Neuron (in vitro differentiated cells): Measurements from ENCODE around the gene ASIP.
"Not testable (repeated sequence)": the region's sequence is repeated elsewhere in the genome, so short reads cannot be mapped to it uniquely, and the experiment has no call there.

ENCODE experiments used
- H2AFZ ChIP-seq: one replicate; pipeline ENCODE4 v1.6.1; 2013; ENCODE audit warnings: low read depth, mild to moderate bottlenecking, inconsistent platforms, low read length, moderate library complexity
- H3K27me3 ChIP-seq: one replicate; pipeline ENCODE4 v1.6.1; 2013; ENCODE audit warnings: low read length; ENCODE audit not compliant: insufficient read depth
- H3K36me3 ChIP-seq: one replicate; pipeline ENCODE4 v1.6.1; 2013; ENCODE audit warnings: low read length; ENCODE audit not compliant: insufficient read depth
- H3K4me1 ChIP-seq: one replicate; pipeline ENCODE4 v1.6.1; 2013; ENCODE audit warnings: low read length; ENCODE audit not compliant: insufficient read depth
- H3K4me3 ChIP-seq: 2 replicates; pipeline ENCODE4 v1.5.1; 2013; ENCODE audit warnings: mild to moderate bottlenecking, low read length, moderate library complexity
- H3K9me3 ChIP-seq: one replicate; pipeline ENCODE4 v1.6.1; 2013; ENCODE audit warnings: low read length

ASIP gene

DNA sequence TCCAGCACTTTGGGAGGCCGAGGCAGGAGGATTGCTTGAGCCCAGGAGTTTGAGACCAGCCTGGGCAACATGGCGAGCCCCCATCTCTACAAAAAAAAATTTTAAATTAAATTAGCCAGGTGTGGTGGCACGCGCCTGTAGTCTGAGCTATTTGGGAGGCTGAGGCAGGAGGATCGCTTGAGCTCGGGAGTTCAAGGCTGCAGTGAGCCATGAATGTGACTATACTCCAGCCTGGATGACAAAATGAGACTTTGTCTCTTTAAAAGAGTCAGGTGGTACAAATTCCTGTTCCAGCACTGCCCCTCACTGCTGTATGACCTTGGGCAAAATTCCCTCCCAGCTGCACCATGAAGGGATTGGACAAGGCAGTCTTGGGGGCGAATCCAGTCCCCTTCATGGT is 33.5 kb downstream of the ASIP start:
- no peak overlapping the region for H2AFZ ChIP-seq
- H3K9me3 ChIP-seq: peaks cover 4% of the 10 kb centered on the region
- no peaks in the 10 kb centered on the region for H3K4me1 ChIP-seq
- H3K4me3 ChIP-seq: no peak overlapping the region
- H3K36me3 ChIP-seq: peaks cover 43% of the 10 kb centered on the region
- H3K27me3 ChIP-seq: no peaks in the 10 kb centered on the region

DNA sequence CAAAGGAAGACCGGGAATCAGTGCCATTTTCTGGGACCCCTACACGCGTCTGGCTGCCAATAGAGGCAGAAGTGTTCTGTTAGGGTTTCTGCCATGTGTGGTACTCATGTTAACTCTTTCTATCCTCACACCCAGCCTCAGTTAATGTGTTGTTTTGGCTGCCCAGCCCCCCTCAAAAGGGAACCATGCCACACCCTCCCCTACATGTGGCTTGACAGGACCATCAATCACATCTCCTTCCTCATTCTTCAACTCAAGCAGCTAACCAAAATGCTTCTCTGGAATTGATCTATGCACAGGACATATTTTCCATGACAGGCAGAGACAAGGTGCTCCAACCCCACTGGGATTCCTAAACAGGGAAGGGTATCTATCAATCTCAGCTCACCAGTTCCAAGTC is 40.0 kb downstream of the ASIP start:
- H3K27me3 ChIP-seq: no peaks in the 10 kb centered on the region
- H2AFZ ChIP-seq: no peak overlapping the region
- H3K4me1 ChIP-seq: no peaks in the 10 kb centered on the region
- H3K9me3 ChIP-seq: no peaks in the 10 kb centered on the region
- no peak overlapping the region for H3K4me3 ChIP-seq
- H3K36me3 ChIP-seq: peaks cover 72% of the 10 kb centered on the region

DNA sequence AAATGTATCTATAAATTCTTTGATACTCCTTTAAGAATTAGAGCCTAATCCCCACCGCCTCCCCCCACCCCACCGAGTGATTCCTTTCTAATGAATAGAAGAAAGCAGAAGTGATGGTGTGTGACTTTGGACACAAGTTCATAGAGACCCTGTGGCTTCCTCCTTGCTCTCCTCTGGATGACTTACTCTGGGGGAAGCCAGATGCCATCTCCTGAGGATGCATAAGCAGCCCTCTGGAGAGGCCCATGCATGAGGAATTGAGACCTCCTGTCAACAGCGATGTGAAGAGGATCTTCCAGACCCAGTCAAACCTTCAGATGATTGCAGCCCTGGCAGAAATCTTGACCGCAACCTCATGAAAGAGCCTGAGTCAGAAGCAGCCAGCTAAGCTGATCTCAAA is 40.8 kb downstream of the ASIP start:
- peaks cover 71% of the 10 kb centered on the region for H3K36me3 ChIP-seq
- no peaks in the 10 kb centered on the region for H3K27me3 ChIP-seq
- H2AFZ ChIP-seq: no peak overlapping the region
- no peaks in the 10 kb centered on the region for H3K4me1 ChIP-seq
- no peak overlapping the region for H3K4me3 ChIP-seq
- H3K9me3 ChIP-seq: no peaks in the 10 kb centered on the region

DNA sequence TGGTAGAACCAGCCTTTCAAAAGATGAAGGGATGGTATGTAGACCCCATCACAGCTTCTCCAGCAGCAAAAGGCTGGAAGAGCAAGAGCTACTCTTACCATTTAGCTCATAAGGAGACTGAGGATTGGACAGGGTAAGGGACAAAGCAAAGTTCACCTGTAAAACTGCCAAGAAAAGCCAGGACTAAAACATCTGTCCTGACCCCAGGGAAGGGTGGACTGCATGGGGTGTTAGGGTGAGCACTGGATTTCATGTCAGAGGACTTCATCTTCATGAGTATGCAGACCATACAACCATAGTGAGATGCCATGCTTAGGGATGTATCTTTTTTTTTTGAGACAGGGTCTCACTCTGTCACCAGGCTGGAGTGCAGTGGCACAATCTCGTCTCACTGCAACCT is 42.6 kb downstream of the ASIP start:
- Histone ChIP-seq H3K9me3 (no peaks in the 10 kb centered on the region), H3K36me3 (peaks cover 67% of the 10 kb centered on the region), H2AFZ (no peak overlapping the region), H3K27me3 (no peaks in the 10 kb centered on the region), H3K4me1 (no peaks in the 10 kb centered on the region), H3K4me3 (no peak overlapping the region)

DNA sequence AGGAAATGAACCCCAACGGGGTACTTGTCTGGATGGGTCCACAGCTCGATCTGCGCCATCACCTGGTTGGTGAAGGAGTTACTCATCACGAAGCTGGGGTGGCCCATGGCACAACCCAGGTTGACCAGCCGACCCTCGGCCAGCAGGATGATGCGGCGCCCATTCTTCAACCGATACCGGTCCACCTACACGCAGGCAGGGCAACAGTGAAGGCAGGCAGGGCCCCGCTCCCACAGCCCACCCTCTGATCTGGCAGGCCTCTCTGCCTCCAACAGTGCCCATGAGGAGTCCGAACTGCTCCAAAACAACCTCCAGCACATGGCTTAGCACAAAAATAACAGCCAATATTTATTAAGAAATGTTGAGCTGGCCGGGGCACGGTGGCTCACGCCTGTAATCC is 44.2 kb downstream of the ASIP start:
- H3K9me3 ChIP-seq: no peaks in the 10 kb centered on the region
- H3K4me3 ChIP-seq: no peak overlapping the region
- no peak overlapping the region for H2AFZ ChIP-seq
- no peaks in the 10 kb centered on the region for H3K4me1 ChIP-seq
- peaks cover 67% of the 10 kb centered on the region for H3K36me3 ChIP-seq
- no peaks in the 10 kb centered on the region for H3K27me3 ChIP-seq

DNA sequence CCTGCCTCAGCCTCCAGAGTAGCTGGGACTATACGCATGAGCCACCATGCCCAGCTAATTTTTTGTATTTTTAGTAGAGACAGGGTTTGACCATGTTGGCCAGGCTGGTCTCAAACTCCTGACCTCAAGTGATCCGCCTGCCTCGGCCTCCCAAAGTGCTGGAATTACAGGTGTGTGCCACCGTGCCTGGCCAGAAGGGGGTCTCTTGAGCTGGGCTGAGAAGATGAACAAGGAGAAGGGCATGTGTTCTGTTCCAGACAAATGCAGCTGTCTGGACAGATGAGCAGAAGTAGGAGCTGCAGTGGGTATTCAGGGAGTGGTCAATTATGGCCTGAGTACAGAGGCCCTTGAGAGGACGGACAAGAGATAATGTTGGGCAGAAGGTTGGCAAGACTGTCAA is 46.3 kb downstream of the ASIP start:
- H3K4me1 ChIP-seq, H3K9me3 ChIP-seq, H3K4me3 ChIP-seq, H2AFZ ChIP-seq, H3K27me3 ChIP-seq: not testable (repeated sequence)
- peaks cover 68% of the 10 kb centered on the region for H3K36me3 ChIP-seq

DNA sequence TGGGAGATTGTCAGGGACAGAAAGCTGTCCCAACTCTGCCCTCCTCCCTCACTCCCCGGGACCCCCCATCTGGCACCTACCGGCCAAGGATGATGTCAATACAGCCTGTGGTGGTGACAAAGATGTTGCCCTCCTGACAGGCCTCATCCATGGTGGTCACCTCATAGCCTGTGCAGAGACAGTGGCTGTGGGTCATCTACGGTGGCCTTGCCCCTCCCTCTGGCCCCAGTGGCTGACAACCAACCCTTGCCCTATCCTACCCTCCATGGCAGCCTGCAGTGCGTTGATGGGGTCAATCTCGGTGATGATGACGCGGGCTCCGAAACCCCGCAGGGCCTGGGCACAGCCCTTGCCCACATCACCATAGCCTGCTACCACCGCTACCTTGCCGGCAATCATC is 49.2 kb downstream of the ASIP start:
- no peak overlapping the region for H2AFZ ChIP-seq
- no peaks in the 10 kb centered on the region for H3K9me3 ChIP-seq
- H3K36me3 ChIP-seq: peaks cover 72% of the 10 kb centered on the region

DNA sequence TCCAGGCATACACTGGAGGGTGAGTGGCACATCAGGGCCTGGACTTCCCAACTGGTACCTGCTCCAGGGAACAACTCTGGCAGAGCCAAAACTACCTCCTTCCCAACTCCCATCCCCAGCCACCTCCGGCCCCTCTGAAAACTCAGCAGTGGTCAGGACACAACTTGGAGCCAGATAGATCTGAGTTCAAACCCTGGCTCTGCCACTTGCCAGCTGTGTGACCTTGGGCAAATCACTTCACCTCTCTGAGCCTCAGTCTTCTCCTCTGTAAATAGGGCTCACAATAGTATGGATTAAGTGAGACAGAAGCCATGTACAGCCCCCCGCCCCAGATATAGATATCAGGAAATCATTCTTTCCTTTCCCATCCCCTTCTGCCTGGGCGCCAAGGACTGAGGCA is 51.3 kb downstream of the ASIP start:
- no peaks in the 10 kb centered on the region for H3K27me3 ChIP-seq
- no peak overlapping the region for H3K4me3 ChIP-seq
- no peaks in the 10 kb centered on the region for H3K9me3 ChIP-seq
- H2AFZ ChIP-seq: no peak overlapping the region
- H3K36me3 ChIP-seq: peaks cover 63% of the 10 kb centered on the region
- no peaks in the 10 kb centered on the region for H3K4me1 ChIP-seq

More for the DNA sequence above, 49.2 kb downstream of the ASIP start:
- no peaks in the 10 kb centered on the region for H3K27me3 ChIP-seq
- H3K4me3 ChIP-seq: no peak overlapping the region
- H3K4me1 ChIP-seq: no peaks in the 10 kb centered on the region

DNA sequence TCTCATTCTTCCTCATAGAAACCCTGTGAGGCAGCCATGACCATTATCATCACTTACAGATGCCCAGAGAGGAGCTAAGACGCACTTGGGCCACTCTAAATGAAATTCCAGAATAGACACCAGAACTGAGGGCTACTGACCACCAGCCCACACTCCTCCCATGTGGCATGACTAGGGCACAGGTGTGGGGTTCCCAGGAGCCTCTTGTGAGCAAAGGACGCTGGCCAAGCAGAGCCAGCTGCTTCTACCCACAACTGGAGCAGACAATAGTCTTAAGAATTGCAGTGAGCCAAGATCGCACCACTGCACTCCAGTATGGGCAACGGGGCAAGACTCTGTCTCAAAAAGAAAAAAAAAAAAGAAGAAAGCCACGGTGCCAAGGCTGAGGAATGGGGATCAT is 51.9 kb downstream of the ASIP start:
- Histone ChIP-seq H3K9me3 (no peaks in the 10 kb centered on the region), H3K4me3 (no peak overlapping the region), H3K4me1 (no peaks in the 10 kb centered on the region), H3K36me3 (peaks cover 57% of the 10 kb centered on the region), H2AFZ (no peak overlapping the region), H3K27me3 (no peaks in the 10 kb centered on the region)

DNA sequence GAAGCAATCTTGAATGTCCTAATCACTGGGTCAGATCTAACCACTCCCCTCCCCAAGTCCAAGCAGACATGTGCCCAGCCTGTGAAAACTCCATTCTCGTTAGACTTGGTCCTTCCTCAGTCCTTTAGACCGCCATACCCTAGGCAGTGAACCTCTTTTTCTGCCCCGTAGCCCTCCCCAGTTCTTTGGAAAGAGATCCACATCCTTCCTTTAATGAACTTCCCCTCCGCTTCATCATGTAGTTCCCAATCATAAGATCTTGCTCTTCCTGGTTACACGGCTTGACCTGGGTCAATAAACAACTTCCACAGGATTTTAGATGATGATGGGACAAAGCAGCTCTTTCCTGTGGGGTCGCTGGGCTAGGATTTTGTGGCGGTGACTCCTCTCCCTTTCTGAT is 52.4 kb downstream of the ASIP start:
- no peaks in the 10 kb centered on the region for H3K9me3 ChIP-seq
- H3K4me1 ChIP-seq: no peaks in the 10 kb centered on the region
- no peak overlapping the region for H2AFZ ChIP-seq
- H3K36me3 ChIP-seq: peaks cover 53% of the 10 kb centered on the region
- H3K4me3 ChIP-seq: no peak overlapping the region
- H3K27me3 ChIP-seq: no peaks in the 10 kb centered on the region

DNA sequence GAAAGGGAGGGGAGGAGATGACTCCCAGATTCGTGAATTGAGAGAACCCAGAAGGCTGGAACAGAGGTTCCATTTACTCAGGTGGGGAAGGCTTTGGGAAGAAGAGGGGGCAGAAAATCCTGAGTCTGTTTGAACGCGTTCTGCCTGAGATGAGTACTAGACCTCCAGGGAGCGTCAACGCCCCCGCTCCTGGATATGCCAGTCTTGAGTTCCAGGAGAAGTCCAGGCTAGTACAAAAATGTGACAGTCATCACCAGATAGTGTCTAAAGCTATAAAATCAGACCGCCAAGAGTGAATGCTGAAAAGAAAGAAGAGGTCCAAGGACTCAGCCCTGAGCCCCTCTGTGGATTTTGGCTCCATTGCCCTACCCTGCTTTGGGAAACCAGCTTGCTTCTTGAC is 53.3 kb downstream of the ASIP start:
- Histone ChIP-seq H3K4me3 (no peak overlapping the region), H2AFZ (no peak overlapping the region), H3K27me3 (no peaks in the 10 kb centered on the region), H3K4me1 (no peaks in the 10 kb centered on the region), H3K36me3 (peaks cover 53% of the 10 kb centered on the region), H3K9me3 (no peaks in the 10 kb centered on the region)

DNA sequence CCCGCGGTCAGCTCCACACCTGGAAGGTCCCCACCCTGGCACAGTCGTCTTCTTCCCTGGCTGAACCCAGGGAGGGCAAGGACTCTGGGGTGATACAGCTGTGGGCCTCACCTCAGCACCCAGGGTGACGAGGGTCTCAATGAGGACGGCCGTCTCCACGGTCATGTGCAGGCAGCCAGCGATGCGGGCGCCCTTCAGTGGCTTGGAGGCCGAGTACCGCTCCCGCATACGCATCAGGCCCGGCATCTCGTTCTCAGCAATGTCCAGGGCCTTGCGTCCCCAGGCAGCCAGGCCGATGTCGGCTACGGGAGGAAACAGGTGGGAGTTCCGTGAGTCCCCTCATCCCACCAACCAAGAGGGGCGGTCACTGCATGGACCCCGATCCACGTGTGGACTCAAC is 54.1 kb downstream of the ASIP start:
- Histone ChIP-seq H3K36me3 (peaks cover 47% of the 10 kb centered on the region), H3K9me3 (no peaks in the 10 kb centered on the region), H3K4me3 (no peak overlapping the region)

DNA sequence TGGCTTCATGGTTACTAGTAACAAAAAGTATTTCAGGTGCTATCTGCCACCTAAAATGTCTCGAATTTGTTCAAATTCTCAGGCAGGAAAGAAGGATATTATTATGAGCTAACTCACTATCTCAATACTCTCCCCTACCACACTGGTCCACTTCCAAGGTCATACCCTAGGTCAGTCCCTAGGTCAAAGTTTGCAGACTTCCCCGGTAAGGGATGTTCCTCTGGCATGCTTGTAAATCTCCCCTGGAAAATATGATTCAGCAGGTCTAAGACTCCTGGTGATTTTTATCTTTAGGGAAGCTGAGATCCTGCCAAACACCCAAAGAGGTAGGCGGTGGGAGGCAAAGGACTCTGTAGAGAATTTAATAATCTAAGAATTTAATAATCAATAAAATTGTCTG is 55.2 kb downstream of the ASIP start:
- no peak overlapping the region for H2AFZ ChIP-seq
- H3K4me3 ChIP-seq: no peak overlapping the region
- no peaks in the 10 kb centered on the region for H3K27me3 ChIP-seq
- H3K9me3 ChIP-seq: no peaks in the 10 kb centered on the region
- peaks cover 37% of the 10 kb centered on the region for H3K36me3 ChIP-seq
- H3K4me1 ChIP-seq: peaks cover 11% of the 10 kb centered on the region

More for the DNA sequence above, 54.1 kb downstream of the ASIP start:
- Histone ChIP-seq H2AFZ (no peak overlapping the region), H3K4me1 (no peaks in the 10 kb centered on the region), H3K27me3 (no peaks in the 10 kb centered on the region)

DNA sequence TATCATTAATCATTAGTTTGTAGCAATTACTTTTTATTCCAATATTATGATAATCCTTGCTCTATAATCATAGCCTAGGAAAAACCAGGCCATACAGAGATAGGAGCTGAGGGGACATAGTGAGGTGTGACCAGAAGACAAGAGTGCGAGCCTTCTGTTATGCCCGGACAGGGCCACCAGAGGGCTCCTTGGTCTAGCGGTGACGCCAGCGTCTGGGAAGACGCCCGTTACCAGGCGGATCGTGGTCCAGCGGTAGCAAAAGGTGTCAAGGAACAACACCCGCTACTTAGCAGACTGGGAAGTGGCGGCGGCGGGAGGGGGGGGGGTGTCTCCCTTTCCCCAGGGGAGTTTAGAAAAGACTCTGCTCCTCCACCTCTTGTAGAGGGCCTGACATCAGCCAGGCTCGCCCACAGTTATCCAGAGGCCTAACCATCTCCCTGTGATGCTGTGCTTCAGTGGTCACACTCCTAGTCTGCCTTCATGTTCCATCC is 57.1 kb downstream of the ASIP start:
- peaks cover 21% of the 10 kb centered on the region for H3K36me3 ChIP-seq

More for the DNA sequence above, 57.1 kb downstream of the ASIP start:
- H2AFZ ChIP-seq, H3K27me3 ChIP-seq, H3K4me3 ChIP-seq, H3K9me3 ChIP-seq: not testable (repeated sequence)
- H3K4me1 ChIP-seq: peaks cover 20% of the 10 kb centered on the region
